GM10266 (cell line): ENCODE measurements around the gene SPRYD3.

Experiments
- DNase-seq: peaks from one replicate; pipeline ENCODE4 v3.0.0; 2012; ENCODE audit errors: extremely low spot score
- CTCF ChIP-seq: IDR thresholded peaks from 2 replicates; pipeline ENCODE4 v1.5.1; 2012; ENCODE audit warnings: mild to moderate bottlenecking, low read depth; ENCODE audit not compliant: control insufficient read depth, insufficient read depth; ENCODE audit errors: missing control alignments

SPRYD3 gene

GRCh38 chr12:53062977-53063707 is 16.0 kb downstream of the SPRYD3 start:
- no peak for DNase-seq
- TF ChIP-seq CTCF, result no peak

- TF ChIP-seq CTCF, result no peak
- DNase-seq, result no peak
Measured at GRCh38 chr12:53062011-53062961, 16.9 kb downstream of the SPRYD3 start.

GRCh38 chr12:53061404-53062010 is 17.7 kb downstream of the SPRYD3 start:
- peak; percentile 14 for TF ChIP-seq CTCF
- DNase-seq, result no peak

GRCh38 chr12:53060721-53061276 is 18.4 kb downstream of the SPRYD3 start:
- no peak for DNase-seq
- TF ChIP-seq CTCF, result no peak

GRCh38 chr12:53060064-53060720 is 19.0 kb downstream of the SPRYD3 start:
- DNase-seq, result no peak
- TF ChIP-seq CTCF, result no peak

- TF ChIP-seq CTCF, result no peak
- DNase-seq, result no peak
Measured at GRCh38 chr12:53059434-53060063, 19.6 kb downstream of the SPRYD3 start.
